Measurements from ENCODE around the gene THTPA.

The THTPA gene

GRCh38 chr14:23548351-23549318 lies 7.4 kb upstream of the THTPA start:
- no peak overlapping the region for H3K4me3 ChIP-seq (ENCODE audit: low read length)
- no peak for DNase-seq (ENCODE audit: low read depth, low spot score)

DNA sequence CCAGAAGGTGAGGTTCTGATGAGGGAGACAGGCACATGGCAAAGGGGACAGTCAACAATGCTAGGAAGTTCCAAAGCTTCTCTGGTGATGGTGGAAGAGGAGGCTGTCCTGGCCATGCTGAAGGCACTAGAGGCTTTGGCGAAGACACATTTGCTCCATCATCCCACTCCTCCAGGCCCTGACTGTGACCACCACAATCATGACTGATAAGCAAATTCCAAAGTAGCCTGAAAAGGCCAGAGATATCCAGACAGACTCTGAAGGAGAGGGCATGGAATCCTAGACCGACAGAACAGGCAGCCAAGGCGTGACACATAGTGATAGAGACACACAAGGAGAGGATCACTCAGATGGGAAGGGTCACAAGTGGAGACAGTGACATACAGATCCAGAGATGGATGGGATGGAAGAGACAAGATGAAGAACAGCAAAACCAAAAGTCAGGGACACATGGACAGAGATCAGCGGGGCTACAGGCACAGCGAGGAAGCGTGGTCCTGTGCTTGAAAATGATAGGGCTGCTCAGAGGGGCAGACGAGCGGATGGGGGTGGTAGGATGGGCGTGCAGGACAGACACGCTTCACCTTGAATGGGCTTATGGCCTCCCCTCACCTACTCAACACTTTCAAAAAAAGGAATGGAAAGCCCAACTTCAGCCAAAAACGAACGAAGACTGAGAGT lies 5.8 kb upstream of the THTPA start:
- peak overlapping the region; percentile 80; the same call in 1 of the 2 replicates for H3K4me3 ChIP-seq (ENCODE audit: low read length)
- no peak for DNase-seq (ENCODE audit: low read depth, low spot score)

DNA sequence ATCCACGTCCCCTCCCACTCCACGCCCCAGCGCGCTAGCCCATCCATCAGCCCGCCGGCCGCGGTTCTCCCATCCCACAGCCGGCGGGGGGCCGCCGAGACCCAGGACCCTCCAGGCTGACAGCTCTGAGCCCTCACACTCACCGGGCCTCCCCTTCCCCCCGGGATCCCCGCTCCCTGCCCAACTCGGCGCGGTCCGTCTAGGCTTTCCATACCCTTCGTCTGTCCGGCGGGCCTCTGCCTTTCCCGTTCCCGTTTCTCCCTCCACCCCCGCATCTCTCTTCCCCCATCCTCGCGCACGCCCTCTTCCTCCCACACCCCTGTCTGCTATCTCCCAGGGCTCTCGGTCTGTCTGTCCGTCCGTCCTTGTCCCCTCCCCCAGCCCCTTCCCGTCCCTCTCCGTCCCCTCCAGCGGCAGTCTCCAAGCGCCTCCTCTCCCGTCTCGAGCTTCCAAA lies 5.2 kb upstream of the THTPA start:
- DNase-seq (ENCODE audit: low read depth, low spot score), result no peak
- H3K4me3 ChIP-seq (ENCODE audit: low read length), result peak overlapping the region; percentile 80

- peak within 1 kb of the TSS; percentile 80 for H3K4me3 ChIP-seq (ENCODE audit: low read length)
- DNase-seq (ENCODE audit: low read depth, low spot score), result peak; percentile 58
These were observed 4.6 kb upstream of the THTPA start, which contains the start of gene ZFHX2 for GRCh38 chr14:23551266-23552028. ZFHX2 (minus strand) TSS chr14:23551765; CDS start chr14:23535325, 16,440 bp downstream.

- peak overlapping the region; percentile 84 for H3K4me3 ChIP-seq (ENCODE audit: low read length)
- DNase-seq (ENCODE audit: low read depth, low spot score), result no peak
These were observed 564 bp upstream of the THTPA start for GRCh38 chr14:23555533-23555881.

GRCh38 chr14:23556700-23557440 lies 799 bp downstream of the THTPA start:
- DNase-seq (ENCODE audit: low read depth, low spot score), result no peak
- peak overlapping the region; percentile 84 for H3K4me3 ChIP-seq (ENCODE audit: low read length)

- DNase-seq (ENCODE audit: low read depth, low spot score), result no peak
- H3K4me3 ChIP-seq (ENCODE audit: low read length), result no peak overlapping the region
These were observed 1.4 kb downstream of the THTPA start for GRCh38 chr14:23557521-23557920.

- DNase-seq (ENCODE audit: low read depth, low spot score), result no peak
- H3K4me3 ChIP-seq (ENCODE audit: low read length), result no peak overlapping the region
These were observed 1.9 kb downstream of the THTPA start for GRCh38 chr14:23557946-23558345.

DNA sequence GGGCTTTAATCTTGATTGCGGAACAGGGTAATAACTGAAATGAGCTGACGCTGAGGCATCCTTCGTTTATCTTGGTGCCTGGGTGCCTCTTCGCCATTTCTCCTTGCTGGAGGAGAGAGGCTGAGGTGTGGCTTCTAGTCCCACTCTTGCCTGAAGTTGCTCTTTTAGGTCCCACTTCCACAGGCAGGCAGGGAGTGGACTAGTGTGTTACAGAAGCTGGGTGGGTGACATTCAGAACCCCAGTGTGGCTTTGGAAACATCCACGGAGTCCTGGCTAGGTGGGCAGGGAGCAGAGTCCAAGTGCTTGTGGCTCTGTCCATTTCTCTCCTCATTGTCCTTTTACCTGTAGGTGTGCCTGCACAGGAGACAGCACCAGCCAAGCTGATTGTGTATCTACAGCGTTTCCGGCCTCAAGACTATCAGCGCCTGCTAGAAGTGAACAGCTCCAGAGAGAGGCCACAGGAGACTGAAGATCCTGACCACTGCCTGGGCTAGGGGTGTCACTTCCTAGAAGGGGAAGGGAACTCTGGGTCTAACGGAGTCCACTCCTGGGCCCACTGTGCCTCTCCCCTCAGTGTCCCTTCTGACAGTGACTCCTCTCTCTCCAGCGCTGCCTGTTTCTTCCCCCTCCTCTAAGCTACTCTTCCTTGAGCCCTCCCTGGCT lies 2.4 kb downstream of the THTPA start:
- no peak for DNase-seq (ENCODE audit: low read depth, low spot score)
- H3K4me3 ChIP-seq (ENCODE audit: low read length), result no peak overlapping the region

GRCh38 chr14:23559010-23559925 lies 3.2 kb downstream of the THTPA start:
- H3K4me3 ChIP-seq (ENCODE audit: low read length), result no peak overlapping the region
- DNase-seq (ENCODE audit: low read depth, low spot score), result no peak

- no peak for DNase-seq (ENCODE audit: low read depth, low spot score)
- no peak overlapping the region for H3K4me3 ChIP-seq (ENCODE audit: low read length)
These were observed 4.0 kb downstream of the THTPA start for GRCh38 chr14:23559926-23560520.

- no peak overlapping the region for H3K4me3 ChIP-seq (ENCODE audit: low read length)
- DNase-seq (ENCODE audit: low read depth, low spot score), result no peak
These were observed 5.2 kb downstream of the THTPA start for GRCh38 chr14:23561259-23561658.

- no peak for DNase-seq (ENCODE audit: low read depth, low spot score)
- H3K4me3 ChIP-seq (ENCODE audit: low read length), result no peak overlapping the region
These were observed 6.1 kb downstream of the THTPA start for GRCh38 chr14:23561873-23562821.

DNA sequence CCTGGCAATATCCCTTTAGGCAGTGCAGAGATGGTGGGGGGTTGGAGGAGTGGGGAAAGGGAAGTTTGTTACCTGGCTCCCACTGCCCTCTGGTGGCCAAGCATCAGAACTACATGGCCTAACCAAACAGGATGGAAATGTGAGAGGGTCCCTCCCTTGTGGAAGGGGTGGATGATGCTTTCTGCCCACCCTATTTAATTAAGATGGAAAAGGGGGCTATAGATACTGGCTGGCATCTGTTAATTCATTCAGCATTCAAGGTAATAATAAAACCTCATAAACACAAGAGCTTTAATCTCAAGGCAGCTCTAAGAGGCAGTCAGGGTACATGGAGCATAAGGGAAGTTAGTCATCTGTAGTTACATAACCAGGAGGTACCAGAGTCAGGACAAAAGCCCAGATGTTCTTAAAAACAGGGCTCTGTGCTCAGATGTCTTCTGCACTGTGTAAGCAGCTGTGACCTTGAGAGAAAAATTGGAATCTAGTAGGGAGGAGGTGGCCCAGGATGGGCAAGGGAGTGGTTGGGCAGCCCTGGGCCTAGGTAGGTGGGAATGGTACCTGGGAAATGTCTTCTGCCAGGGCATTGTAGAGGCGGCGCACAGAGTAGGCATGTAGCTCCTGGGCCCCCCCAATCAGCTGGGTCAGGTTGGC lies 6.9 kb downstream of the THTPA start:
- H3K4me3 ChIP-seq (ENCODE audit: low read length), result no peak overlapping the region
- peak; percentile 49 for DNase-seq (ENCODE audit: low read depth, low spot score)

GRCh38 chr14:23563473-23564180 lies 7.6 kb downstream of the THTPA start:
- H3K4me3 ChIP-seq (ENCODE audit: low read length), result no peak overlapping the region
- no peak for DNase-seq (ENCODE audit: low read depth, low spot score)
